ENCODE data around the gene FMO3.

- TF ChIP-seq CTCF (IDR thresholded peaks at IDR 0.05; ENCODE audit: insufficient read depth, low read depth, low read length): no peak
- no peak for TF ChIP-seq EZH2 (IDR thresholded peaks at IDR 0.05; ENCODE audit: insufficient read depth, low read length)
Measured at GRCh38 chr1:171107969-171108368, 17.3 kb downstream of the FMO3 start.
